B cell (primary cell): Measurements from ENCODE around the gene CCL14. TPM values are rescaled to one million over a fixed set of nuclear protein-coding genes. Genes with fewer than 3 reads are reported as not detected.

Source experiments
- ATAC-seq: fragments of 200-7000 bp; cut with Tn5 transposase; one replicate; pipeline ENCODE4 v1.10.0; 2021; ENCODE audit warnings: low read depth, mild to moderate bottlenecking, moderate number of reproducible peaks, moderate library complexity
- CTCF ChIA-PET: fragments of 350-600 bp; sonication (Branson Sonifier 250); formaldehyde crosslinking; loops from one replicate; lab custom pipeline; 2021; ENCODE audit warnings: antibody characterized with exemption, inconsistent platforms; lab: Charles Lee
- POLR2A ChIA-PET: fragments of 350-600 bp; sonication (Branson Sonifier 250); formaldehyde crosslinking; loops from one replicate; lab custom pipeline; 2021; ENCODE audit warnings: antibody characterized with exemption; lab: Charles Lee
- DNase-seq: peaks from one replicate; pipeline ENCODE4 v3.0.0; 2013
- H2AFZ ChIP-seq: 2 replicates; pipeline ENCODE4 v1.6.1; 2012; ENCODE audit warnings: mild to moderate bottlenecking, low read depth, low read length; ENCODE audit not compliant: insufficient read depth, poor library complexity, severe bottlenecking
- H3K27ac ChIP-seq, 2 donors: 1 replicate in 1 of 2; 2 replicates in 1 of 2; pipeline ENCODE4 v1.5.1; 2012 to 2013; ENCODE audit warnings: low read length in 2 of 2, mild to moderate bottlenecking in 2 of 2, moderate library complexity in 1 of 2
- H3K27me3 ChIP-seq, 4 experiments: fragments of 200-600 bp in 1 of 4; sonication (generic) in 1 of 4; replicated peaks in 1 of 4; 1 replicate in 2 of 4; 2 replicates in 2 of 4; pipeline versions ENCODE4 v1.6.1 to v1.7.0; 2013 to 2016; ENCODE audit warnings: low read length in 3 of 4, mild to moderate bottlenecking in 2 of 4, mixed read lengths in 1 of 4, moderate library complexity in 1 of 4; ENCODE audit not compliant: insufficient read depth in 4 of 4, control insufficient read depth in 3 of 4; ENCODE audit errors: control extremely low read depth in 1 of 4
- H3K36me3 ChIP-seq, 2 experiments: replicated peaks in 1 of 2; 1 replicate in 1 of 2; 2 replicates in 1 of 2; pipeline versions ENCODE4 v1.6.1 to v1.7.1; 2013; ENCODE audit warnings: low read length in 1 of 2; ENCODE audit not compliant: insufficient read depth in 2 of 2, control insufficient read depth in 1 of 2; ENCODE audit errors: control extremely low read depth in 1 of 2, extremely low read depth in 1 of 2
- H3K4me1 ChIP-seq, 2 donors: fragments of 200-600 bp in 1 of 2; sonication (generic) in 1 of 2; 1 replicate in 1 of 2; 2 replicates in 1 of 2; pipeline versions ENCODE4 v1.5.1 to v1.6.1; 2013 to 2017; ENCODE audit warnings: low read length in 2 of 2; ENCODE audit not compliant: control insufficient read depth in 2 of 2, insufficient read depth in 2 of 2
- H3K4me2 ChIP-seq: replicated peaks from 2 replicates; pipeline ENCODE3; 2012; ENCODE audit warnings: mild to moderate bottlenecking, low read depth, low read length; ENCODE audit not compliant: poor library complexity, severe bottlenecking
- H3K4me3 ChIP-seq, 5 experiments: fragments of 200-600 bp in 1 of 5; sonication (generic) in 1 of 5; 1 replicate in 3 of 5; 2 replicates in 2 of 5; pipeline versions ENCODE4 v1.5.1 to v1.7.0; 2011 to 2016; ENCODE audit warnings: low read length in 4 of 5, mild to moderate bottlenecking in 4 of 5, low read depth in 2 of 5, control low read depth in 1 of 5, moderate library complexity in 1 of 5; ENCODE audit not compliant: insufficient read depth in 1 of 5; ENCODE audit errors: control extremely low read depth in 1 of 5, extremely low read depth in 1 of 5
- H3K79me2 ChIP-seq: fragments of 200-600 bp; sonication (generic); one replicate; pipeline ENCODE4 v1.6.0; 2016; ENCODE audit warnings: low read length; ENCODE audit not compliant: control insufficient read depth, insufficient read depth
- H3K9ac ChIP-seq: fragments of 200-600 bp; sonication (generic); 2 replicates; pipeline ENCODE4 v1.6.1; 2017; ENCODE audit warnings: mild to moderate bottlenecking, low read length, moderate library complexity
- H3K9me3 ChIP-seq, 3 donors: one replicate each; pipeline versions ENCODE4 v1.6.1 to v1.7.1; 2013; ENCODE audit warnings: low read length in 2 of 3; ENCODE audit not compliant: control insufficient read depth in 2 of 3, insufficient read depth in 1 of 3; ENCODE audit errors: control extremely low read depth in 1 of 3
- H4K20me1 ChIP-seq: 2 replicates; pipeline ENCODE4 v1.6.0; 2012; ENCODE audit warnings: mild to moderate bottlenecking, low read length; ENCODE audit not compliant: insufficient read depth, control insufficient read depth, poor library complexity, severe bottlenecking
- H3K27ac Mint-ChIP-seq: one replicate; pipeline ENCODE4 v1.8.0; 2021; ENCODE audit warnings: mixed read lengths
- H3K27me3 Mint-ChIP-seq: one replicate; pipeline ENCODE4 v1.8.0; 2021; ENCODE audit warnings: mixed read lengths
- H3K4me1 Mint-ChIP-seq: one replicate; pipeline ENCODE4 v1.8.0; 2021; ENCODE audit warnings: mixed read lengths
- H3K4me3 Mint-ChIP-seq: one replicate; pipeline ENCODE4 v1.8.0; 2021; ENCODE audit warnings: mixed read lengths
- H3K9me3 Mint-ChIP-seq: one replicate; pipeline ENCODE4 v1.8.0; 2022; ENCODE audit warnings: mixed read lengths; ENCODE audit not compliant: insufficient read depth
- CTCF ChIP-seq: fragments of 200-600 bp; IDR thresholded peaks from one replicate; pipeline ENCODE4 v1.8.0; 2022; ENCODE audit warnings: antibody characterized with exemption, mild to moderate bottlenecking
- EZH2 ChIP-seq: IDR thresholded peaks from 2 replicates; pipeline ENCODE4 v1.6.1; 2012; ENCODE audit warnings: borderline replicate concordance, low read depth, mild to moderate bottlenecking, moderate library complexity, low read length; ENCODE audit not compliant: insufficient read depth, poor library complexity, severe bottlenecking
- WGBS: methylation state at CpG from one replicate; pipeline ENCODE4 v1.1.5; 2013; ENCODE audit warnings: missing lambda C conversion rate; ENCODE audit not compliant: insufficient coverage; 5-methylcytosine and 5-hydroxymethylcytosine counted together
- intact Hi-C: fragments of 100-400 bp; cut with micrococcal nuclease; formaldehyde crosslinking; loops from one replicate; pipeline ENCODE4 v1.10.0; 2022
- polyA plus RNA-seq: library from polyadenylated mRNA; depleted of rRNA; stranded (reverse); fragments of >200 nt; gene quantifications from 2 replicates; pipeline ENCODE4 v1.2.3, GENCODE V29; 2012
- total RNA-seq, 2 donors: library from RNA; stranded (reverse); fragments of 120-200 nt in 1 of 2; gene quantifications; 1 replicate in 1 of 2; 2 replicates in 1 of 2; pipeline versions ENCODE4 v1.2.3 to v1.2.4, GENCODE V29; 2013 to 2022

CCL14 gene
- total and polyA plus RNA-seq, 2 donors (not counting 1 experiment from before 2014, with no cell fraction given) = not detected

- intact Hi-C loops = no loop called here
- H3K27me3 ChIP-seq = no peaks in the 10 kb centered on the region
- H3K4me3 ChIP-seq = no peak overlapping the region
- H3K4me2 ChIP-seq = no peak overlapping the region
- CTCF ChIA-PET = no interaction called here
- peaks cover 0 to 22% (median 0%) of the 10 kb centered on the region in 3 donors for H3K9me3 ChIP-seq
- Mint-ChIP-seq H3K4me3 (no peak overlapping the region), H3K4me1 (peaks cover 14% of the 10 kb centered on the region), H3K27ac (no peak overlapping the region), H3K9me3 (no peaks in the 10 kb centered on the region), H3K27me3 (peaks cover 6% of the 10 kb centered on the region)
- no CpG with 5 or more reads among the region's 5 CpGs for WGBS
- TF ChIP-seq CTCF (no peak), EZH2 (no peak)
- H2AFZ ChIP-seq = no peak overlapping the region
- no peak overlapping the region for H3K27ac ChIP-seq
- no peaks in the 10 kb centered on the region for H3K36me3 ChIP-seq
- H3K79me2 ChIP-seq = no peaks in the 10 kb centered on the region
- no peak overlapping the region for H3K9ac ChIP-seq
- POLR2A ChIA-PET = no interaction called here
- ATAC-seq (no peak), DNase-seq (no peak)
- peaks cover 12 to 15% of the 10 kb centered on the region in 2 donors for H3K4me1 ChIP-seq
- H4K20me1 ChIP-seq = no peaks in the 10 kb centered on the region
Measured at GRCh38 chr17:36014946-36015345, 28.4 kb upstream of the CCL14 start.

- Mint-ChIP-seq H3K4me1 (peaks cover 5% of the 10 kb centered on the region), H3K9me3 (no peaks in the 10 kb centered on the region), H3K4me3 (no peak overlapping the region), H3K27me3 (peaks cover 6% of the 10 kb centered on the region), H3K27ac (no peak overlapping the region)
- Histone ChIP-seq H2AFZ (no peak overlapping the region), H3K9ac (no peak overlapping the region), H3K4me3 (no peak overlapping the region), H4K20me1 (no peaks in the 10 kb centered on the region), H3K9me3 (peaks cover 0 to 45% (median 8%) of the 10 kb centered on the region in 3 donors), H3K36me3 (no peaks in the 10 kb centered on the region), H3K27ac (no peak overlapping the region), H3K79me2 (no peaks in the 10 kb centered on the region), H3K4me2 (no peak overlapping the region), H3K27me3 (no peaks in the 10 kb centered on the region), H3K4me1 (peaks cover 0 to 9% of the 10 kb centered on the region in 2 donors)
- DNase-seq (no peak), ATAC-seq (no peak)
- intact Hi-C loops = no loop called here
- TF ChIP-seq EZH2 (no peak), CTCF (no peak)
- ChIA-PET CTCF (interaction anchor here (1.0 to 1.1 kb wide), 2 partner anchors 35 to 137 kb away, joined by 3 read pairs; no protein-coding TSS in a partner anchor), POLR2A (no interaction called here)
- no CpG with 5 or more reads among the region's 2 CpGs for WGBS
Measured at GRCh38 chr17:36011201-36011600, 24.7 kb upstream of the CCL14 start.
